HepG2 (cell line): ENCODE data around the gene GKN1. TPM values are rescaled to one million over a fixed set of nuclear protein-coding genes. Genes with fewer than 3 reads are reported as not detected.

Source experiments
- ARHGAP35 ChIP-seq: sonication (generic); formaldehyde crosslinking; IDR thresholded peaks from 2 replicates; pipeline ENCODE4 v1.9.0; 2022; ENCODE audit warnings: mild to moderate bottlenecking, inconsistent platforms, moderate library complexity, missing genetic modification reagents, borderline replicate concordance
- ATAD3A ChIP-seq: sonication (generic); formaldehyde crosslinking; IDR thresholded peaks from 2 replicates; pipeline ENCODE4 v1.4.0; 2020; ENCODE audit warnings: missing genetic modification reagents
- CREB3 ChIP-seq: sonication (generic); formaldehyde crosslinking; IDR thresholded peaks from 2 replicates; pipeline ENCODE4 v1.5.0; 2020; ENCODE audit warnings: missing genetic modification reagents
- FOXC1 ChIP-seq: sonication (generic); formaldehyde crosslinking; IDR thresholded peaks from 2 replicates; pipeline ENCODE4 v1.8.0; 2022; ENCODE audit warnings: mild to moderate bottlenecking, missing genetic modification reagents, borderline replicate concordance
- GLI4 ChIP-seq: sonication (generic); formaldehyde crosslinking; IDR thresholded peaks from 2 replicates; pipeline ENCODE4 v1.5.1; 2020; ENCODE audit warnings: missing genetic modification reagents, mild to moderate bottlenecking, moderate library complexity, borderline replicate concordance
- GMEB1 ChIP-seq: sonication (generic); formaldehyde crosslinking; IDR thresholded peaks from 2 replicates; pipeline ENCODE4 v1.5.1; 2020; ENCODE audit warnings: missing genetic modification reagents, mild to moderate bottlenecking, borderline replicate concordance
- KDM3A ChIP-seq: IDR thresholded peaks from 2 replicates; pipeline ENCODE4 v1.6.1; 2018; ENCODE audit warnings: low read depth, missing compliant biosample characterization
- MBNL3 ChIP-seq: fragments of 250-450 bp; sonication (Bioruptor Pico); conservative IDR thresholded peaks from 2 replicates; pipeline ENCODE4 v1.8.0; 2022; ENCODE audit warnings: mild to moderate bottlenecking, inconsistent platforms
- NAIF1 ChIP-seq: sonication (generic); formaldehyde crosslinking; IDR thresholded peaks from 2 replicates; pipeline ENCODE4 v1.5.0; 2020; ENCODE audit warnings: mild to moderate bottlenecking, missing genetic modification reagents, borderline replicate concordance
- ONECUT2 ChIP-seq: sonication (generic); formaldehyde crosslinking; IDR thresholded peaks from 2 replicates; pipeline ENCODE4 v1.4.0; 2020; ENCODE audit warnings: missing genetic modification reagents
- POGZ ChIP-seq: sonication (generic); formaldehyde crosslinking; IDR thresholded peaks from 2 replicates; pipeline ENCODE4 v1.4.0; 2020; ENCODE audit warnings: mild to moderate bottlenecking, missing genetic modification reagents
- PRMT3 ChIP-seq: sonication (generic); formaldehyde crosslinking; IDR thresholded peaks from 2 replicates; pipeline ENCODE4 v1.8.1; 2022; ENCODE audit warnings: low read depth, mild to moderate bottlenecking, moderate library complexity, missing genetic modification reagents, borderline replicate concordance
- SIN3B ChIP-seq: fragments of 150-350 bp; IDR thresholded peaks from 2 replicates; pipeline ENCODE4 v1.6.1; 2014; ENCODE audit warnings: low read length
- SNAI1 ChIP-seq: sonication (generic); formaldehyde crosslinking; IDR thresholded peaks from 2 replicates; pipeline ENCODE4 v1.5.0; 2020; ENCODE audit warnings: mild to moderate bottlenecking, missing genetic modification reagents, borderline replicate concordance
- TGIF2 ChIP-seq: IDR thresholded peaks from 2 replicates; pipeline ENCODE4 v1.6.1; 2016; ENCODE audit warnings: control low read depth, missing compliant biosample characterization
- THAP7 ChIP-seq: sonication (generic); formaldehyde crosslinking; IDR thresholded peaks from 2 replicates; pipeline ENCODE4 v1.8.1; 2023; ENCODE audit warnings: mild to moderate bottlenecking, missing genetic modification reagents
- ZBTB14 ChIP-seq: sonication (generic); formaldehyde crosslinking; IDR thresholded peaks from 2 replicates; pipeline ENCODE4 v1.4.0; 2020; ENCODE audit warnings: missing genetic modification reagents
- ZBTB20 ChIP-seq: sonication (generic); formaldehyde crosslinking; IDR thresholded peaks from 2 replicates; pipeline ENCODE4 v1.8.1; 2023; ENCODE audit warnings: missing genetic modification reagents, low read depth, mild to moderate bottlenecking, borderline replicate concordance
- ZBTB44 ChIP-seq: sonication (generic); formaldehyde crosslinking; IDR thresholded peaks from 2 replicates; pipeline ENCODE4 v1.4.0; 2020; ENCODE audit warnings: missing genetic modification reagents
- ZNF7 ChIP-seq: IDR thresholded peaks from 2 replicates; pipeline ENCODE4 v1.6.1; 2016; ENCODE audit warnings: missing biosample characterization, missing genetic modification reagents
- ZNF724P ChIP-seq: sonication (generic); formaldehyde crosslinking; IDR thresholded peaks from 2 replicates; pipeline ENCODE4 v1.8.0; 2022; ENCODE audit warnings: missing genetic modification reagents, borderline replicate concordance
- ZNF776 ChIP-seq: sonication (generic); formaldehyde crosslinking; IDR thresholded peaks from 2 replicates; pipeline ENCODE4 v1.4.0; 2020; ENCODE audit warnings: mild to moderate bottlenecking, missing genetic modification reagents
- ZSCAN31 ChIP-seq: sonication (generic); formaldehyde crosslinking; IDR thresholded peaks from 2 replicates; pipeline ENCODE4 v1.5.0; 2020; ENCODE audit warnings: low read depth, mild to moderate bottlenecking, missing genetic modification reagents
- ZZZ3 ChIP-seq: sonication (generic); formaldehyde crosslinking; IDR thresholded peaks from 2 replicates; pipeline ENCODE4 v1.4.0; 2020; ENCODE audit warnings: missing genetic modification reagents, mild to moderate bottlenecking, borderline replicate concordance
- polyA plus RNA-seq, 8 experiments: library from polyadenylated mRNA; depleted of rRNA in 3 of 8; stranded (reverse) in 7 of 8; unstranded in 1 of 8; fragments of >200 nt; fragmentation: Illumina TruSeq in 4 of 8; extraction: Trizol in 4 of 8; gene quantifications; 2 replicates each; pipeline versions ENCODE4 v1.2.1 to v1.2.3, GENCODE V29; 2011 to 2016; ENCODE audit warnings: low read depth in 4 of 8, missing spikeins in 1 of 8, mixed read lengths in 1 of 8; ENCODE audit not compliant: insufficient read depth in 1 of 8
- total RNA-seq, 5 experiments: library from RNA; depleted of rRNA; stranded (reverse); fragments of >200 nt; fragmentation: Illumina TruSeq; extraction: Trizol; gene quantifications; 2 replicates each; pipeline ENCODE4 v1.2.3, GENCODE V29; 2016; ENCODE audit warnings: low read depth in 1 of 5

Gene GKN1
- total and polyA plus RNA-seq, 2 of the 13 experiments (the other 11 are each of a cell fraction or from before 2014, with no cell fraction given): not detected

GRCh38 chr2:69013142-69013839 is 38.9 kb downstream of the GKN1 start, which contains the start of gene ANTXR1 (continued):
- peak; percentile 62; the same call in 1 of the 2 replicates for TF ChIP-seq ZNF776 (CRISPR knock-in tag)
- TF ChIP-seq GMEB1 (CRISPR knock-in tag): peak; percentile 38; the same call in 1 of the 2 replicates
- peak; percentile 62 for TF ChIP-seq ZSCAN31 (CRISPR knock-in tag)
- no peak; the same call in 1 of the 2 replicates for TF ChIP-seq ZNF724P (CRISPR knock-in tag)
- no peak; the same call in 1 of the 2 replicates for TF ChIP-seq NAIF1 (CRISPR knock-in tag)
- TF ChIP-seq ZNF7 (CRISPR knock-in tag): no peak
- TF ChIP-seq ONECUT2 (CRISPR knock-in tag): no peak
- no peak for TF ChIP-seq PRMT3 (CRISPR knock-in tag)
- peak; percentile 41 for TF ChIP-seq POGZ (CRISPR knock-in tag)
- no peak for TF ChIP-seq ZZZ3 (CRISPR knock-in tag)
- 0 out of 2 replicates have a peak, but pooled peaks have one; percentile 37 for TF ChIP-seq SNAI1
- TF ChIP-seq ZBTB44: peak; percentile 60; the same call in 1 of the 2 replicates
- peak; percentile 38; the same call in 1 of the 2 replicates for TF ChIP-seq FOXC1 (CRISPR knock-in tag)
- TF ChIP-seq CREB3 (CRISPR knock-in tag): no peak
- no peak; the same call in 1 of the 2 replicates for TF ChIP-seq ARHGAP35 (CRISPR knock-in tag)
- TF ChIP-seq THAP7: no peak
- TF ChIP-seq TGIF2 (CRISPR knock-in tag): no peak
- no peak for TF ChIP-seq SIN3B
- no peak for TF ChIP-seq MBNL3 (CRISPR knock-in tag)
- TF ChIP-seq ZBTB20 (CRISPR knock-in tag): peak; percentile 51; the same call in 1 of the 2 replicates
- no peak for TF ChIP-seq KDM3A (CRISPR knock-in tag)
- no peak for TF ChIP-seq ZBTB14
- no peak for TF ChIP-seq GLI4 (CRISPR knock-in tag)
- peak; percentile 77; the same call in 1 of the 2 replicates for TF ChIP-seq ATAD3A (CRISPR knock-in tag)
